ENCODE measurements around the gene ELOVL2. TPM values are rescaled to one million over a fixed set of nuclear protein-coding genes. Genes with fewer than 3 reads are reported as not detected.

ELOVL2 gene
- total and polyA plus RNA-seq, 7 donors, result 0.16 to 0.83 (median 0.41) TPM; not detected in 2

- peaks cover 0 to 36% (median 0%) of the 10 kb centered on the region in 3 donors for H3K27me3 ChIP-seq
- H3K4me1 ChIP-seq, result no peaks in the 10 kb centered on the region
- WGBS, 2 donors, result 16 to 57% methylated on average over 2 of the region's 2 CpGs
- H3K4me3 ChIP-seq, result no peak overlapping the region
- H3K36me3 ChIP-seq, result no peaks in the 10 kb centered on the region
- DNase-seq, result no peak
- intact Hi-C loops (cut with DNase I), result no loop called here
- TF ChIP-seq POLR2AphosphoS5 (IDR thresholded peaks at IDR 0.05) (no peak), POLR2A (IDR thresholded peaks at IDR 0.05) (no peak), EP300 (IDR thresholded peaks at IDR 0.05) (no peak), CTCF (IDR thresholded peaks at IDR 0.05) (no peak)
- no peaks in the 10 kb centered on the region for H3K9me3 ChIP-seq
- H3K27ac ChIP-seq, result no peak overlapping the region
Measured at GRCh38 chr6:11036977-11037430, 7.1 kb downstream of the ELOVL2 start.

- no peaks in the 10 kb centered on the region for H3K9me3 ChIP-seq
- intact Hi-C loops (cut with DNase I), result no loop called here
- TF ChIP-seq POLR2A (IDR thresholded peaks at IDR 0.05) (no peak), CTCF (IDR thresholded peaks at IDR 0.05) (no peak), POLR2AphosphoS5 (IDR thresholded peaks at IDR 0.05) (no peak), EP300 (IDR thresholded peaks at IDR 0.05) (no peak)
- H3K4me3 ChIP-seq, result no peak overlapping the region
- WGBS, 2 donors, result 79 to 95% methylated on average over 4 of the region's 4 CpGs
- no peak for DNase-seq
- peaks cover 0 to 29% (median 0%) of the 10 kb centered on the region in 3 donors for H3K27me3 ChIP-seq
- no peaks in the 10 kb centered on the region for H3K4me1 ChIP-seq
- no peak overlapping the region for H3K27ac ChIP-seq
- H3K36me3 ChIP-seq, result no peaks in the 10 kb centered on the region
Measured at GRCh38 chr6:11036351-11036740, 7.8 kb downstream of the ELOVL2 start.

GRCh38 chr6:11035616-11036350 is 8.3 kb downstream of the ELOVL2 start:
- WGBS, 2 donors, result 62 to 71% methylated on average over 7 of the region's 7 CpGs
- Histone ChIP-seq H3K27ac (no peak overlapping the region), H3K36me3 (no peaks in the 10 kb centered on the region), H3K4me1 (no peaks in the 10 kb centered on the region), H3K27me3 (peaks cover 0 to 23% (median 0%) of the 10 kb centered on the region in 3 donors), H3K4me3 (no peak overlapping the region), H3K9me3 (no peaks in the 10 kb centered on the region)
- TF ChIP-seq EP300 (IDR thresholded peaks at IDR 0.05), result no peak
- TF ChIP-seq CTCF (IDR thresholded peaks at IDR 0.05), result no peak
- no peak for TF ChIP-seq POLR2AphosphoS5 (IDR thresholded peaks at IDR 0.05)
- no peak for TF ChIP-seq POLR2A (IDR thresholded peaks at IDR 0.05)
- DNase-seq, result no peak
- intact Hi-C loops (cut with DNase I), result no loop called here

GRCh38 chr6:11033825-11034224 is 10.3 kb downstream of the ELOVL2 start:
- intact Hi-C loops (cut with DNase I), result no loop called here
- no peak overlapping the region for H3K27ac ChIP-seq
- H3K4me1 ChIP-seq, result no peaks in the 10 kb centered on the region
- DNase-seq, result no peak
- no peak for TF ChIP-seq POLR2AphosphoS5 (IDR thresholded peaks at IDR 0.05)
- TF ChIP-seq EP300 (IDR thresholded peaks at IDR 0.05), result no peak
- TF ChIP-seq CTCF (IDR thresholded peaks at IDR 0.05), result no peak
- TF ChIP-seq POLR2A (IDR thresholded peaks at IDR 0.05), result no peak
- no peaks in the 10 kb centered on the region for H3K36me3 ChIP-seq
- no peak overlapping the region for H3K4me3 ChIP-seq
- peaks cover 0 to 8% (median 0%) of the 10 kb centered on the region in 3 donors for H3K27me3 ChIP-seq
- no peaks in the 10 kb centered on the region for H3K9me3 ChIP-seq

Data from sigmoid colon (tissue), 7 donors.